Right ventricle myocardium inferior (tissue), 1 donor: Measurements from ENCODE around the gene SYCP2. TPM values are rescaled to one million over a fixed set of nuclear protein-coding genes. Genes with fewer than 3 reads are reported as not detected.

ENCODE experiments used
- ATAC-seq: fragments of 200-7000 bp; cut with Tn5 transposase; one replicate; pipeline ENCODE4 v1.9.1; 2020; ENCODE audit warnings: mild to moderate bottlenecking, moderate library complexity
- DNase-seq: peaks from one replicate; pipeline ENCODE4 v3.0.0; 2021; ENCODE audit errors: missing footprints
- intact Hi-C: fragments of 100-400 bp; cut with DNase I; formaldehyde crosslinking; loops from one replicate; pipeline ENCODE4 v1.11.0; 2022
- total RNA-seq: library from RNA; stranded (reverse); fragmentation: NEBNext Ultra II Directional; extraction: Animal tissue kit (Norgen Biotek cat#: 25700); gene quantifications from one replicate; pipeline ENCODE4 v1.2.1, GENCODE V29; 2021
- donor health status: DM: no; HTN: yes; CAD: no; lungs with severe emphysema.

Gene SYCP2
- total RNA-seq, 1 donor from 2014 or later: 1.4 TPM

- intact Hi-C loops: no loop called here
- no peak for DNase-seq
- no peak for ATAC-seq
These were observed 103.4 kb downstream of the SYCP2 start for GRCh38 chr20:59829786-59830664.

GRCh38 chr20:59829054-59829785 is 104.2 kb downstream of the SYCP2 start:
- intact Hi-C loops: no loop called here
- DNase-seq: no peak
- no peak for ATAC-seq

GRCh38 chr20:59828125-59829053 is 105.0 kb downstream of the SYCP2 start:
- DNase-seq (no peak), ATAC-seq (no peak)
- intact Hi-C loops: no loop called here

- no peak for ATAC-seq
- no peak for DNase-seq
- intact Hi-C loops: no loop called here
These were observed 106.0 kb downstream of the SYCP2 start for GRCh38 chr20:59827138-59828056.

- peak; percentile 64 for ATAC-seq
- no peak for DNase-seq
- intact Hi-C loops: no loop called here
These were observed 107.3 kb downstream of the SYCP2 start for GRCh38 chr20:59825944-59826759.

- ATAC-seq: no peak
- intact Hi-C loops: no loop called here
- no peak for DNase-seq
These were observed 107.9 kb downstream of the SYCP2 start for GRCh38 chr20:59825563-59825920.

GRCh38 chr20:59824711-59825562 is 108.5 kb downstream of the SYCP2 start:
- intact Hi-C loops: no loop called here
- DNase-seq (no peak), ATAC-seq (no peak)

- DNase-seq: no peak
- intact Hi-C loops: no loop called here
- no peak for ATAC-seq
These were observed 109.8 kb downstream of the SYCP2 start for GRCh38 chr20:59823491-59824259.

- ATAC-seq (no peak), DNase-seq (no peak)
- intact Hi-C loops: no loop called here
These were observed 110.4 kb downstream of the SYCP2 start for GRCh38 chr20:59823030-59823423.

GRCh38 chr20:59822291-59823029 is 111.0 kb downstream of the SYCP2 start:
- intact Hi-C loops: no loop called here
- DNase-seq (no peak), ATAC-seq (no peak)

GRCh38 chr20:59821788-59822187 is 111.6 kb downstream of the SYCP2 start:
- DNase-seq (no peak), ATAC-seq (no peak)
- intact Hi-C loops: no loop called here

GRCh38 chr20:59821201-59821600 is 112.2 kb downstream of the SYCP2 start:
- intact Hi-C loops: no loop called here
- DNase-seq: no peak
- ATAC-seq: no peak

GRCh38 chr20:59820204-59821041 is 113.0 kb downstream of the SYCP2 start:
- intact Hi-C loops: no loop called here
- ATAC-seq (peak; percentile 90), DNase-seq (no peak)

- intact Hi-C loops: no loop called here
- no peak for DNase-seq
- no peak for ATAC-seq
These were observed 113.8 kb downstream of the SYCP2 start for GRCh38 chr20:59819496-59820203.
